Measurements from ENCODE around the gene BBS9.

The BBS9 gene

GRCh38 chr7:33425395-33425794, 296.0 kb downstream of the BBS9 start:
- in situ Hi-C loops (cut with MboI; ENCODE audit: low pct_unique_long_range_greater_than_20kb, low sequenced_read_pairs, unreplicated experiment) = no loop called here
- no peak for TF ChIP-seq CTCF (IDR thresholded peaks at IDR 0.05; ENCODE audit: extremely low read depth, insufficient read depth, missing control alignments)
- no peak for DNase-seq (ENCODE audit: low spot score)

- in situ Hi-C loops (cut with MboI; ENCODE audit: low pct_unique_long_range_greater_than_20kb, low sequenced_read_pairs, unreplicated experiment) = no loop called here
- no peak for TF ChIP-seq CTCF (IDR thresholded peaks at IDR 0.05; ENCODE audit: extremely low read depth, insufficient read depth, missing control alignments)
- DNase-seq (ENCODE audit: low spot score) = no peak
These were observed 296.7 kb downstream of the BBS9 start for GRCh38 chr7:33425929-33426678.

GRCh38 chr7:33428415-33428814, 299.1 kb downstream of the BBS9 start:
- DNase-seq (ENCODE audit: low spot score) = no peak
- TF ChIP-seq CTCF (IDR thresholded peaks at IDR 0.05; ENCODE audit: extremely low read depth, insufficient read depth, missing control alignments) = no peak
- in situ Hi-C loops (cut with MboI; ENCODE audit: low pct_unique_long_range_greater_than_20kb, low sequenced_read_pairs, unreplicated experiment) = no loop called here

- in situ Hi-C loops (cut with MboI; ENCODE audit: low pct_unique_long_range_greater_than_20kb, low sequenced_read_pairs, unreplicated experiment) = no loop called here
- TF ChIP-seq CTCF (IDR thresholded peaks at IDR 0.05; ENCODE audit: extremely low read depth, insufficient read depth, missing control alignments) = no peak
- DNase-seq (ENCODE audit: low spot score) = no peak
These were observed 302.2 kb downstream of the BBS9 start for GRCh38 chr7:33431543-33431942.

GRCh38 chr7:33432821-33433220, 303.5 kb downstream of the BBS9 start:
- no peak for TF ChIP-seq CTCF (IDR thresholded peaks at IDR 0.05; ENCODE audit: extremely low read depth, insufficient read depth, missing control alignments)
- DNase-seq (ENCODE audit: low spot score) = no peak
- in situ Hi-C loops (cut with MboI; ENCODE audit: low pct_unique_long_range_greater_than_20kb, low sequenced_read_pairs, unreplicated experiment) = no loop called here

- TF ChIP-seq CTCF (IDR thresholded peaks at IDR 0.05; ENCODE audit: extremely low read depth, insufficient read depth, missing control alignments) = no peak
- DNase-seq (ENCODE audit: low spot score) = no peak
- in situ Hi-C loops (cut with MboI; ENCODE audit: low pct_unique_long_range_greater_than_20kb, low sequenced_read_pairs, unreplicated experiment) = no loop called here
These were observed 304.0 kb downstream of the BBS9 start for GRCh38 chr7:33433357-33433756.
